ENCODE results near the gene TUBGCP6. TPM values are rescaled to one million over a fixed set of nuclear protein-coding genes. Genes with fewer than 3 reads are reported as not detected.

The TUBGCP6 gene
- polyA plus RNA-seq, 3 donors, result 3.7 to 72.8 (median 4.3) TPM

- H3K27me3 Mint-ChIP-seq (ENCODE audit: low read depth in 3 of 3), result peaks cover 0 to 2% (median 0%) of the 10 kb centered on the region in 3 donors
- H3K36me3 Mint-ChIP-seq, result peaks cover 8 to 20% of the 10 kb centered on the region in 2 donors
- no peaks in the 10 kb centered on the region for H3K9me3 Mint-ChIP-seq
- H3K4me1 Mint-ChIP-seq, result peaks cover 24% of the 10 kb centered on the region
- Histone ChIP-seq H3K4me2 (replicated peaks; ENCODE audit: extremely low read depth, low read length, poor library complexity, severe bottlenecking) (peak overlapping the region; percentile 99), H2AFZ (ENCODE audit: insufficient read depth, low read depth, low read length, poor library complexity, severe bottlenecking) (peak overlapping the region; percentile 93), H3K9ac (ENCODE audit: insufficient read depth, low read length, poor library complexity, severe bottlenecking) (peak overlapping the region; percentile 80), H3K27me3 (ENCODE audit: control insufficient read depth in 2 of 2, insufficient read depth in 2 of 2, low read length in 2 of 2) (no peaks in the 10 kb centered on the region), H3K9me3 (replicated peaks in 1 of 2; ENCODE audit: control insufficient read depth in 1 of 2, insufficient read depth in 1 of 2, low read length in 2 of 2) (no peaks in the 10 kb centered on the region), H3K4me3 (replicated peaks in 1 of 3; ENCODE audit: low read depth in 2 of 3, low read length in 3 of 3) (peak overlapping the region; percentile 72 to 96 (median 92)), H3K79me2 (ENCODE audit: insufficient read depth, low read length) (peaks cover 29% of the 10 kb centered on the region), H4K20me1 (ENCODE audit: insufficient read depth, low read length) (peaks cover 17% of the 10 kb centered on the region), H3K4me1 (ENCODE audit: control insufficient read depth in 1 of 2, insufficient read depth in 2 of 2, low read length in 2 of 2) (peaks cover 39 to 53% of the 10 kb centered on the region in 2 donors), H3K36me3 (replicated peaks in 1 of 2; ENCODE audit: control insufficient read depth in 1 of 2, insufficient read depth in 2 of 2, low read length in 2 of 2) (peaks cover 15 to 35% of the 10 kb centered on the region in 2 donors), H3K27ac (ENCODE audit: low read depth in 1 of 2, low read length in 2 of 2) (peak overlapping the region in 1 of 2 donors; percentile 76)
- H3K4me3 Mint-ChIP-seq, result peak overlapping the region; percentile 83 to 92
- intact Hi-C loops (cut with micrococcal nuclease), result loop anchor here (5.0 kb wide), 2 partner anchors 247 to 372 kb away; no protein-coding TSS in a partner anchor
- TF ChIP-seq, protein P1, sequence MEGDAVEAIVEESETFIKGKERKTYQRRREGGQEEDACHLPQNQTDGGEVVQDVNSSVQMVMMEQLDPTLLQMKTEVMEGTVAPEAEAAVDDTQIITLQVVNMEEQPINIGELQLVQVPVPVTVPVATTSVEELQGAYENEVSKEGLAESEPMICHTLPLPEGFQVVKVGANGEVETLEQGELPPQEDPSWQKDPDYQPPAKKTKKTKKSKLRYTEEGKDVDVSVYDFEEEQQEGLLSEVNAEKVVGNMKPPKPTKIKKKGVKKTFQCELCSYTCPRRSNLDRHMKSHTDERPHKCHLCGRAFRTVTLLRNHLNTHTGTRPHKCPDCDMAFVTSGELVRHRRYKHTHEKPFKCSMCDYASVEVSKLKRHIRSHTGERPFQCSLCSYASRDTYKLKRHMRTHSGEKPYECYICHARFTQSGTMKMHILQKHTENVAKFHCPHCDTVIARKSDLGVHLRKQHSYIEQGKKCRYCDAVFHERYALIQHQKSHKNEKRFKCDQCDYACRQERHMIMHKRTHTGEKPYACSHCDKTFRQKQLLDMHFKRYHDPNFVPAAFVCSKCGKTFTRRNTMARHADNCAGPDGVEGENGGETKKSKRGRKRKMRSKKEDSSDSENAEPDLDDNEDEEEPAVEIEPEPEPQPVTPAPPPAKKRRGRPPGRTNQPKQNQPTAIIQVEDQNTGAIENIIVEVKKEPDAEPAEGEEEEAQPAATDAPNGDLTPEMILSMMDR (IDR thresholded peaks at IDR 0.05), result no peak
- H3K27ac Mint-ChIP-seq, result peak overlapping the region in 4 of 7 donors; percentile 16 to 80 (median 40)
- DNase-seq, result no peak
- WGBS (ENCODE audit: insufficient coverage), result 86% methylated on average over 11 of the region's 11 CpGs
Measured at GRCh38 chr22:50250249-50250554, 5.4 kb upstream of the TUBGCP6 start.

- H3K79me2 ChIP-seq (ENCODE audit: insufficient read depth, low read length), result peaks cover 30% of the 10 kb centered on the region
- Mint-ChIP-seq H3K27ac (peak overlapping the region in 1 of 7 donors; percentile 40), H3K4me1 (peaks cover 26% of the 10 kb centered on the region), H3K9me3 (no peaks in the 10 kb centered on the region), H3K36me3 (peaks cover 8 to 20% of the 10 kb centered on the region in 2 donors), H3K27me3 (ENCODE audit: low read depth in 3 of 3) (no peaks in the 10 kb centered on the region), H3K4me3 (peak overlapping the region; percentile 83 to 92)
- intact Hi-C loops (cut with micrococcal nuclease), result loop anchor here (5.0 kb wide), 2 partner anchors 248 to 373 kb away; no protein-coding TSS in a partner anchor
- no peak overlapping the region for H2AFZ ChIP-seq (ENCODE audit: insufficient read depth, low read depth, low read length, poor library complexity, severe bottlenecking)
- no peaks in the 10 kb centered on the region for H3K9me3 ChIP-seq (replicated peaks in 1 of 2; ENCODE audit: control insufficient read depth in 1 of 2, insufficient read depth in 1 of 2, low read length in 2 of 2)
- peaks cover 17% of the 10 kb centered on the region for H4K20me1 ChIP-seq (ENCODE audit: insufficient read depth, low read length)
- 96% methylated on average over 32 of the region's 32 CpGs for WGBS (ENCODE audit: insufficient coverage)
- TF ChIP-seq, protein P1 (IDR thresholded peaks at IDR 0.05), result no peak
- peak overlapping the region in 1 of 2 donors; percentile 76 for H3K27ac ChIP-seq (ENCODE audit: low read depth in 1 of 2, low read length in 2 of 2)
- peak overlapping the region; percentile 99 for H3K4me2 ChIP-seq (replicated peaks; ENCODE audit: extremely low read depth, low read length, poor library complexity, severe bottlenecking)
- peak overlapping the region in 1 of 3 experiments; percentile 96 for H3K4me3 ChIP-seq (replicated peaks in 1 of 3; ENCODE audit: low read depth in 2 of 3, low read length in 3 of 3)
- peak overlapping the region; percentile 80 for H3K9ac ChIP-seq (ENCODE audit: insufficient read depth, low read length, poor library complexity, severe bottlenecking)
- no peaks in the 10 kb centered on the region for H3K27me3 ChIP-seq (ENCODE audit: control insufficient read depth in 2 of 2, insufficient read depth in 2 of 2, low read length in 2 of 2)
- no peak for DNase-seq
- peaks cover 39 to 53% of the 10 kb centered on the region in 2 donors for H3K4me1 ChIP-seq (ENCODE audit: control insufficient read depth in 1 of 2, insufficient read depth in 2 of 2, low read length in 2 of 2)
- peaks cover 15 to 35% of the 10 kb centered on the region in 2 donors for H3K36me3 ChIP-seq (replicated peaks in 1 of 2; ENCODE audit: control insufficient read depth in 1 of 2, insufficient read depth in 2 of 2, low read length in 2 of 2)
Measured at GRCh38 chr22:50249341-50250248, 4.8 kb upstream of the TUBGCP6 start.

Measured in CD14-positive monocyte (primary cell).